Measurements from ENCODE around the gene RET.

Gene RET

DNA sequence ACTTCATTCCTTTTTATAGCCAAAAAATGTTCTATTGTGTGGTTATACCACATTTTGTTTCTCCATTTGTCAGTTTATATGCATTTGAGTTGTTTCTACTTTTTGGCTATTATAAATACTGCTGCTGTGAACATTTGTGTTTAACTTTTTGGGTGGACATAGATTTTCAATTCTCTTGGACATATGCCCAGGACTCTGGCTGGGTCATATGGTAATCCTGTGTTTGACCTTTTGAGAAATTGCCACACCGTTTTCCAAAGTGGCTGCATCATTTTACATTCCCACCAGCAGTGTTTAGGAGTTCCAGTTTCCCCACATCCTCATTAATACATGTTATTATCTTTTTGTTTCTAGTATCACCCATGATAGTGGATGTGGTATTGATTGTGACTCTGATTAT lies 100.7 kb downstream of the RET start:
- no peak for DNase-seq
